CD4-positive, alpha-beta T cell treated with Interferon gamma for 1 hour (primary cell): ENCODE measurements around the gene ARHGEF5.
"Not testable (repeated sequence)": the region's sequence is repeated elsewhere in the genome, so short reads cannot be mapped to it uniquely, and the experiment has no call there.

ENCODE experiments used
- DNase-seq: peaks from one replicate; pipeline ENCODE4 v3.0.0-alpha.2; 2020

The ARHGEF5 gene

DNA sequence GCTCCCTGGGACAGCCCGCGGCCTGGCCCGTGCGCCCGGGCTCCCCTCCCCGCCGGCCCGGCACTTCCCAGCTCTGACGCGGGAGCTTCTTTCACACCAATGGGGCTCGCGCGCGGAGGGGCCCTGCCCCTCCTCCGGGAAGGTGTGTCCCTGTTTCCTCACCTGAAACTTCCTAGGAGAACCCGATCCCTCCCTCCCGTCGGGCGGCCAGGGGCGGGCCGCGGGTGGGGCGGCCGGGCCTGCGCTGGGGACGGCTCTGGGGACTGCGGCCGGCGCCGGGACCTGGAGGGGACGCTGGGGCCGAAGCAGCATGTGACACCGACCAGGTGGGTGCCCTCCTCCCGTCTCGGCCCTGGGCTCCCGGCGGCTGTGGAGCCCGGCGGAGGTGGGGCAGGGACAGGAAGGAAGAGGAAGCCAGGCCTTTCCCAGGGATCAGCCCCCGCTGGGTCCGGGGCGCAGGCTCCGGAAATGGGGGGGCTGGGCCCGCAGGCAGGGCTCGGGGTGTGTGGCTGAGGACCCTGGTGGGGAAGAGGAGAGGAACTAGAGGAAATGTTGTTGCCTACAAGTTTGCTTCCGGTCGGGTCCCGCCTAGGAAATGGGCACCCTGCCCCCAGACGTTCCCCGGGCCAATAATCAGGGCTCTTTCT is at the start of gene ARHGEF5:
Gene ARHGEF5, plus strand, starts transcription at position 227 of the 647 bp plus-strand sequence. CDS start 7,268 bp downstream, outside the sequence.
- DNase-seq, result not testable (repeated sequence)

DNA sequence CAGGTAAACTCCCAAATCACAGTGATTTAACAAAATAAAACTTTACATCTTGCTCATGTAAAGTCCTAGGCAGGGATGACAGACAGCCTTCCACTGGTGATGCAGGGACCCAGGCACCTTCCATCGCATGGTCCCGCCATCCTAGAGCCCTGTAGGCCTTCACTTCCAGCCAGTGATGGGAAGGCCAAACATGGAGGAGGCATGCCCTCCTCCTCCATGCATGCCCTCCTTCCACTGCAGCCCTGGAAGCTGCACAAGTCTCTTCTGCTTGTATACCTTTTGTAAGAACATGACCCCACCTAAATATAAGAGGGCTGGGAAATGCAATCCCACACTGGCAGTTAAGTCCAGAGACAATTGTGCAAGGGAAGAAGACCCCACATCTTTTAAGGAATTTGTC is 45.5 kb upstream of the ARHGEF5 start:
- not testable (repeated sequence) for DNase-seq

DNA sequence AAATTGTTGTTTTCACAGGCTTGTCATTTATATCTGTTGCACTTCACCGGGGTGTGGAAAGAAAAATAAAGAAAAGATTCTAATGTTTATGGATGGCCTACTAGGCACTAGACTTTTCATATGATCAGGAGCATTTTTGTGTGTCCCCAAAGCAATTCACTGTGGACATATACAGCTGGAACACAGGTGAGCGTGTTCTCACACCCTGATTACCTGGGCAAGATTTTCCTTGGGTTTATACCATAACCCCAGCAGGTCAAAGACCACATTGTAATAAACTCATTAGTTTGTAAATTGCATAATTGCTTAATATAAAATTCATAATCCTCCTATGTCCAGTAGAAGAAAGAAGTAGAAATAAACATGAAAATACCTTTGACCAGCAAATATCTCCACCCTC is 44.0 kb upstream of the ARHGEF5 start:
- not testable (repeated sequence) for DNase-seq

DNA sequence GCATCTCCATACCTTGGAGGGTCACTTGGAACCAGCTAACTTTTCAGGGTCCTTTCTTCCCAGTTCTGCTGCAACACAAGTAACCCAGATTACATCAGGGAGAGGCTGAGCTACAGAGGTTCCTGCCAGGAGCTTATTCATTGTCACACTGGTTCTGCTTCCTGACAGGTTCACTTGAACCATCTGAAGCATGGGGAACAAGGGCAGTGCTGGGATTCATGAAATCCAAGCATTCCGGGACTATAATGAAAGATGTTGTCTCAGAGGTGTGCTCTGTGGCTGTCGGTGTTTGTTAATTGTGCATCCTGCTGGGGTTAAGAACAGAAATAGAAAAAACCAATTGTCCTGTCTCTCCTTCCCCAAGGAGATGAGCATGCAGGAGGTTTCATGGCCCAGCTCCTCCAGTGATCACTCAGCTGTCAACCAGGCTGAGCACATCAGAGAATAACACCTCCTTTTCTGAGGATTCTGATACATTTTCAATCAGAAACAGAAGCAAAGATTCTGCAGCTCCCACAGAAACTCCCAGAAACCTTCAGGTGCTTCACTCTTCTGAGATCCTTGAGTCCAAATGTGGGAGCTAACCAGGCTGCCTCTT is 43.2 kb upstream of the ARHGEF5 start, which contains the start of gene OR2A1:
Gene OR2A1, plus strand, starts transcription at position 548 of the 598 bp plus-strand sequence. CDS start 5,706 bp downstream, outside the sequence.
- not testable (repeated sequence) for DNase-seq

DNA sequence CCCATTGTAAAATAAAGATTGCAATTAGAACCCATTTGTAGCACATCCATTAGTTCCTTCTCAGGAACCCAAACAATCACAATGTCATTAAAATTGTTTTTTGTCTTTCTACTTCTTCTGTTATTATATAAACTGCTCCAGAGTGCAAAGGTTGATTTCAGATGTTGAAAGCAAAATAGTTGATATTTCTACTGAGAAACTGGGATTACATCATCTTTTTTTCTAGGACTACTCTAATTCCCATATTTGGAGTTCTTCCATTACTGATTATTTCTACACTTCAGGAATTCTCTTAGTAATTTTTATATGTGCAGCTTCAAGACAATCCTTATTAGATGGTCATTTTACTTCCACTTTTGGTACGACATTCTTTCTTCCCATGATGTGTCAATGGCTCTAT is 37.7 kb upstream of the ARHGEF5 start:
- DNase-seq, result not testable (repeated sequence)

DNA sequence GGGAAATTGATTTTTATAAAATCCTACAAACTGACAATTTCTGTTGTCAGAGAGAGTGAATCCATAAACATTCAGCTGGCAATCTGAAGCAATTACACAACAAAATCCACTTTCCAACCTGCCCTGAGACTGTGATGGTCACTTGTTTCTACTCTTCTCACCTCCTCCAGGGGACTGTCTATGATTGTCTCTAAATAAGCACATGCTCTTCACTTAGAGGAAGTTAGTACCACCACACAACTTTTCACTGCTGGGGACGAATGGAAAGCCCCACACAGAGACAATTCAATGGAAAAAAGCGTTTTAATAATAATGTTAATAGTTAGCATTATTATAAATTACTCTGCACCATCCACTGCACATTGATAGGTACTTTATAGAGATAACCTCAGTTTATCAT is 35.7 kb upstream of the ARHGEF5 start:
- not testable (repeated sequence) for DNase-seq

DNA sequence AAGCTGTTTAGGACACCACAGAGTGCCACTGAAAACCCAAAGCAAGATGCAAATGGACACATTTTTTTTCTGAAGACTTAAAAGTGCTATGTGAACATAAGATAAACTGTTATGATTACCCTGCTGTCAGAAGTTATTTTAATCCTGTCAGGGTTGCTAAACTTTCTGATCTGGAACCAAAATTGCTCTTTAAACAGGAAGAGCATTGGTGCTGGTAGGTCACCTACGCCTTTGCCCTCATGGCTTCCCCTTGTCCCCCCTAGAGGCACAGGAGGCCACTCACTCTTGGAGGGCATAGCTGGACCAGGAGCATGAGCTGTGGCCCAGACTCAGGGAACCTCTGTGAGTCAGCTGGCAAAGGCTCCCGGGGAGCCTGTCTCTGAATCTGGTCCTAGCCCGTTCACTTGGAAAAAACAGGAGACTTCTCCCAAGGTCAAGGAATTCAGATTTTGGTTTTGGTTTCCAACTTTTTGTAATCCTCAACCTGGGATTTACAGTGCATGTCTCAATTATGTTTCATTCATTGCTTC is 33.5 kb upstream of the ARHGEF5 start:
- not testable (repeated sequence) for DNase-seq

DNA sequence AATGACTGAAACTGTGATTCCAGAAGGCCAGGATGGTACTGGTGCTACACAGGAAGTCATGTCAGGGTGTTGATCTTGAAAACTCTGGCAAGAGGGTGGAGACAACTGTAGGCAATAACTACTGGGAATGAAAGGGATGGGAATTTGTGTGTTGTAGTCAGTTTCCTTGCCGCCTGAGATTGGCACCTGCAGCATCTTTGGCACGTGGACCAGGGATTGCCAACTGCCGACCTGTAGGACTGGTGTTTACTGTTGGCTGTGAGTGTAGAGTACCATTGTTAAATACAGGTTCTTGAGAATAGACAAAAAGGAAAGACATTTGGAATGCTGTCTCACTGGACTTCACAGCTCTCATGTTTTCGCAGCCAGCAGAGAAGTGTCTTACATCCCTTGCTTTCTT is 31.8 kb upstream of the ARHGEF5 start:
- not testable (repeated sequence) for DNase-seq

DNA sequence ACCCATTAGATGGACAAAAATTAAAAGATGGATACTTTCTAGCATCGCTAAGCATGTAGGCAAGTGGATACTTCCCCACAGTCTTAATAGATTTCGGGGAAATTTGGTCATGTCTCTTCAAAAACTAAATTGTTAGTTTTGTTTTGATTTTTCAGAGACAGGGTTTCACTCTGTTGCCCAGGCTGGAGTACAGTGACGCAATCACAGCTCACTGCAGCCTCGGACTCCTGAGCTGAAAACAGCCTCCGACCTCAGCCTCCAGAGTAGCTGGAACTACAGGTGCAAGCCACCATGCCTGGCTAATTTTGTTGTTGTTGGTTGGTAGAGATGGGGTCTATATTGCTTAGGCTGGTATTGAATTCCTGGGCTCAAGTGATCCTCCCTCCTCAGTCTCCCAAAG is 29.3 kb upstream of the ARHGEF5 start:
- not testable (repeated sequence) for DNase-seq

DNA sequence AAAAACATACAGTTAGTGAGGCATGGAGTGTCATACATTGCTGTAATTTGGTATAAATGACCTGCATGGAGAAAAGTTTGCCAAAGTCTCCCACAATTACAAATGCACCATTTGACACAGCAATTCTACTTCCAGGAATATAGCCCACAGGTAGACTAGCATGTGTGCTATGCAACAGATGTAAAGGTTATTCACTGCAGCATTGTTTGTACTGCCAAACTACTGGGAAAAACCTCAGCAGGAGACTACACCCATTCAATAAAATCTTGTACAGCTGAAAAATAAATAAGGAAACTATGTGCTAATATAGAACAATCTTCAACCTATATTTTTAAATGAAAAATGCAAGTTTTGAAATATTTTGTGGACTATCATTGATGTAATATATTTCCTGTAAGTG is 25.2 kb upstream of the ARHGEF5 start:
- not testable (repeated sequence) for DNase-seq

DNA sequence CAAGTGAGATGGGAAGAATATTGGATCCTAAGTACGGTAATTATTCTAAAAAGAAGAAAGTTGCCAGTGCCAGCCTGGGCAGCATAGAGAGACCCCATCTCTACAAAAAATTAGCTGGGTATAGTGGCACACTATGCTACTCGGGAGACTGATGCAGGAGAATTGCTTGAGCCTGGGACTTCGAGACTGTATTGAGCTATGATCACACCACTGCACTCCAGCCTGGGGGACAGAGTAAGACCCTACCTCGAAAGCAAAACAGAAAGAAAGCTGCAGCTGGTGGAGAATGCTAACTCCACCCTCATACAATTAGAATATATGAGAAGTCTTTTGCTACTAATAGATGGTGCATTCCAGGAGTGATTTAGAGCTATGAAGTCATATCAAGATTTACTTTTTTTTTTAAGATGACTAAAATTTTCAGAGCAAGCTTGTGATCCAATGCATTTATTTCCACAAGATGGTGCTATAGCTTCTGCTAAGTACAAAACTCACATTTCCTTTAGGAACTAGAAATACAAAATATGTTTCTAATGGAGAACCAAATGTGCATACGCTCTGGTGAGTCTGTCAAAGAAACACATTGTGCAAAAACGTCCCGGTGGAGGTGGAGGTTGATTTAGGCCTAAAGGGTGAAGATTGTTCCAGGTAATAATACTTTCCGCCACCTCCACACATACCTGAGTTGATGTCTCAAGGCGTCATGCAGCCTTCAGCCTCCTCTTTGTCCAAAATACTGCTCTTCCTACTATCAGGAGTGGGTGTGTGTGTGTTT is 23.8 kb upstream of the ARHGEF5 start:
- not testable (repeated sequence) for DNase-seq

DNA sequence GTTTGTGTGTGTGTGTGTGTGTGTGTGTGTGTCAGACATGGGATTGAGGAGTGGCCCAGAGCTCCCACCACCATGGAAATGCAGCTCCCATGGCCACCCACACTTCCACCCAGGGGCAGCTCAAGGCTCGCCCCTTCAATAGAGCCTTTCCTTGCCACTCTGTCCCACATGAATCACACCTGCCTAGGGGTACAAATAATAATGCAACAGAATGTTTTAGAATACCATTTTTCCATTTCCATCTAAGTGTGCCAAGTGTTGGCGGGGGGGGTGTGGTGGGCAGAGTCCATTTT is 23.3 kb upstream of the ARHGEF5 start:
- DNase-seq, result not testable (repeated sequence)

DNA sequence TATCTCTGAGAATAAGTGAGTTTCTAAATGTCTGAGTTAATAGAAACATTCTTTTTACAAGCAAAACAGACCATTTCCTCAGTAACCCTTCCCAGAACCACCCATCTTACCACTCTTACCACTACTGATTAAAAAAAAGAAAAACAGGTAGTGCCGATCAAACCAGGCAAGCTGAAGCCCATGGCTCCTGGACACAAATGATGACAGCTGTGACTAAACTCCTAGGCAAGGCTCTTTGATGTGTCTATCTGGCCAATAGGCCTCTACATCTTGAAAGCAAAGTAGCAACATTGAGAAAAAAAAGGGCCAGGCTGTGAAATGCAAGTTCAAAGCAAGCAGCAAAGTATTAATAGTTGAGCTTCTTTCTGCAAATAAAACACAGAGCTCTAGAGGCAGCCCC is 6.6 kb upstream of the ARHGEF5 start:
- not testable (repeated sequence) for DNase-seq

DNA sequence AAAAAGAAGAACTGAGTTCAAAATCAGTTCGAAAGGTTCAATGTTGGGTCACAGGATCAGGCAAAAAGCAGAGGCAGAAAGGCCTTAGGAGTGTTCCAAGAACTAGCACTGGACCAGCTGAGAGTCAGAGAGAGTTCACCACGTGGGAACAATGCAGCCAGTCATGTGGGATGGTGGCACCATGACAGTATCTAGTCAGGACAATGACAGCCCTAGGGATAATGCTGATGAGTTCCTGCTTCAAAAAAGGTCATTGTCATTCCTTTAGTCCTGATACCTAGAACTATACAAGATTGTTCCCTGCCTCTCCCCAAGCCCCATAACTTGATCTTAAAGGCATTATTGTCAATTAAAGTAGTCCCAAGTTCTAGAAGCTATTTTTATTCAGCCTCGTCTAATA is 3.5 kb upstream of the ARHGEF5 start:
- DNase-seq, result not testable (repeated sequence)

DNA sequence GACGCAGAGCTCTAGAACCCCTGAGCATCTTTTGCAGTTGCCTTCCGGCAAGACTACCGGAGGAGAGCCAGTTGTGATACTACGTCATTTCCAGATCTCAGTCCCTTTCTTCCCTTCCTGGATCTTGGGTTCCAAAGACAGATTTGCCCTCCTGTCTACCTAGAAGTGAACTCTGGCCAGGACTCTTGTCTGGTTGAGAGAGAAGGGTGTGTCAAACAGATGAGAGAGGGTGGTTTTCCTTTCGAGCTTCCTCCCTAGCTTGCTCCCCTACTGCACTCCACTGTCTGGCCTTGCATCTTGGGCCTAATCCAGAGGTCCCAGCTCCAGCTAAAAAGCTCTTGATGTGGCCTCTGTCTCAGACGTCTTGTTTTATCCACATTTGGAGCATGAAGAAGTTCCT is 983 bp downstream of the ARHGEF5 start:
- DNase-seq, result not testable (repeated sequence)

DNA sequence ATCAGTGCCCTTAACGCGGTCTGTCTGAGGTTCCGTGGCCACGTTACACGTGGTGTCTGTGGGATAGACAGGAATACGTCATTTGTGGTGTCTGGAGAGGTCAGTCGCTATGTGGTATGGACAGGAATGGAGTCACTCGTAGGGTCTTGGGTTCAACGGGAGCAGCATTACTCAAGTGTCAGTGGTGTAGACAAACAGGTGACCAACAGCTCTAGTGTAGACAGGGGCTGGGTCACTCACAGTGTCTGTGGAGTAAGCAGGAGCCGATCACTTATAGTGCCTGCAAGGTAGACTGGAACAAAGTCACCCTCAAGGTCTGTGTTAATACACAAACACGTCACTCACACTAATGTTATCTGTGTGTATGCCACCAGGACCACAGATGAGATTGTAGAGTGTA is 1.7 kb downstream of the ARHGEF5 start:
- DNase-seq, result not testable (repeated sequence)

DNA sequence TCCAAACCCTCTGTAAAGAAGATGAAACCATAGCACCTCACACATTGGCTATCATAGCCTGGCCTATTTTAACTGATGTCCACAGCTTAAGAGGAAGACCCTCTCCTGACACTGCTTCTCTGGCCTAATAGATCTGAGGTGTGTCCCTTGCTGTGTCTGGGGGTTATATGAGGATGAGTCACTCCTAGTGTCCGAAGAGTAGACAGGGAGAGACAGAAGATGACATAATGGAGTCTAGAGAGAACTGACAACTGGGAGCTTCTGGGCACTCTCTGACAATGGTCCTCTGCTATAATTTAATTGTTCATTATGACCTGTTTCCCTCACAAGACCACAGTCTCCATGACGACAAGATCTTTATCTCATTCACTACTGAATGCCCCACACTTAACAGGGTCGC is 6.9 kb downstream of the ARHGEF5 start:
- DNase-seq, result not testable (repeated sequence)

DNA sequence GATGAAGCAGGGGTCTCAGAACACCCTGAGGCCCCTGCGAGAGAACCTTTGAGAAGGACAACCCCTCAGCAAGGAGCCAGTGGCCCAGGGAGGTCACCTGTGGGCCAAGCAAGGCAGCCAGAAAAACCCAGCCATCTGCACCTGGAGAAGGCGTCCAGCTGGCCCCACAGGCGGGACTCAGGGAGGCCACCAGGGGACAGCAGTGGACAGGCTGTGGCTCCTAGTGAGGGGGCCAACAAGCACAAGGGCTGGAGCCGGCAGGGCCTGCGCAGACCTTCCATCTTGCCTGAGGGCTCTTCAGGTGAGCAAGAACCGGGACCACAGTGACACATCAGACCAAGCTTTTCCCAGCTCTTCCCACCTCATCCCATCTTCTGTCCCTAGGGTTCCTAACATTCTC is 10.3 kb downstream of the ARHGEF5 start:
- not testable (repeated sequence) for DNase-seq

DNA sequence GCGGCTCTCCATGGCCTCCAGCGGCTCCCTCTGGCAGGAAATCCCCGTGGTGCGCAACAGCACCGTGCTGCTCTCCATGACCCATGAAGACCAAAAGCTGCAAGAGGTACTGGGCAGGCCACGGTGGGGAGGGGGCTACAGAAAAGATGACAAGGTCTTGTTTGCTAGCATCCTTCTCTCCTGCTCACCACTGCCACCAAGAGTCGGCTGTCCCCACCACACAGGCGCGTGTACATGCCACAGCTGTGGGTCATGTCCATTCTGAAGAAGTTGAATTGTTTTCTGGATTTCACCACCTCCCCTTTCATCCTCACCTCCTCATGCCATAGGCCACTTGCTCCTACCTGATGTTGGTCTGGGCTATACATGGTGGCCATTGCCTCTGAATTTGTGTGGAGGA is 12.0 kb downstream of the ARHGEF5 start:
- DNase-seq, result not testable (repeated sequence)

DNA sequence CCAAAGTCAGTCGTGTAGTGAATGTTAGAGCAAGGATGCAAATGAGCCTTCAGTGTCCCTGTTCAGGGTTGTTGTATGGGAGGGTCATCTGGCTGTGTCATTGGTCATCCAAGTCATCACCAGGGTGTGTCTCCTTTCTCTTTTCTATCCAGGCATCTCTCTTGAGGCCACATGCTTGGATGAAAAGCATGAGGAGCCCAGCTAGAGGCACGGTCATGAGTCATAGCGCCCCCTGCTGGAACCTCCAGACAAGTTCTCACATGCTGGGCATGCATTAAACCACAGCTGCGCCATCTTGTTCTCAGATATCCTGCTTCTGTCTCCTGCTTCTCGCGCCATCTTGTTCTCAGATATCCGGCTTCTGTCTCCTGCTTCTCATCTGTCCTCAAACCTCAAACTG is 14.0 kb downstream of the ARHGEF5 start:
- DNase-seq, result not testable (repeated sequence)

DNA sequence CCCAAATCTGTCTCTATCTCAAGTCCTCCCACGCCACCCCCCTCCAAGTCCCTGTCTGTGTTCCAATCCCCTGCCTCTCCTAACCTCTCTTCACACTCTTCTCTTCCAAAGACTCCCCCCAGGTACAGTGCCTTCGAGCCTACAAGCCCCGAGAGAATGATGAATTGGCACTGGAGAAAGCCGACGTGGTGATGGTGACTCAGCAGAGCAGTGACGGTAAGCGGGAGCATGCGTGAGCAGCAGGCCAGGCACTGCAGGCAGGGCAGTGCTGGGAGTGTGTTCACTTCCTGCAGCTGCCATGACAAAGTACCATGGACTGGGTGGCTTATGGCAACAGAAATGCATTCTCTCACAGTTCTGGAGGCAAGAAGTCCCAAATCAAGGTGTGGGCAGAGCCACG is 23.4 kb downstream of the ARHGEF5 start:
- no peak for DNase-seq

DNA sequence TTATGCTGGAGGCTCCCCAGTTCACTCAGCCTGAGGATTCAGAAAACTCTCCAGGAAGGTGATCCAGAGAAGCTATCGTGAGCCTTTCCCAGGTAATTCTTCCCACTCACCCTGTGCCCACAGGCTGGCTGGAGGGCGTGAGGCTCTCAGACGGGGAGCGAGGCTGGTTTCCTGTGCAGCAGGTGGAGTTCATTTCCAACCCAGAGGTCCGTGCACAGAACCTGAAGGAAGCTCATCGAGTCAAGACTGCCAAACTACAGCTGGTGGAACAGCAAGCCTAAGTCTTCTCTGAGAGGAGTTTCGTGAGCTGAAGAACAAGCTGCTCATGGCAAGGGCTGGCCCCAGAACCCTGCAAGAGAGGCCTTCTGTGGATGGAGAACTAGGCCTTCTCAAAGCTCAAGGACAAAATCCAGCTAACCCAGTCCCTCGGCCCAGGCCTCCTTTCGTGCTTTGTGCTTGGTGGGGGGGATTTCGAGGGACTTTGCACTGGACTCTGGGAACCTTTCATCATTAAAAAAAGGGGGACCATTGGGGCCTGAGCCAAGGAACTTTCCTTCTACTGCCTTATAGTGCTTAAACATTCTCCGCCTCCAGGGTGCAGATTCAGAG is 24.7 kb downstream of the ARHGEF5 start:
- no peak for DNase-seq

DNA sequence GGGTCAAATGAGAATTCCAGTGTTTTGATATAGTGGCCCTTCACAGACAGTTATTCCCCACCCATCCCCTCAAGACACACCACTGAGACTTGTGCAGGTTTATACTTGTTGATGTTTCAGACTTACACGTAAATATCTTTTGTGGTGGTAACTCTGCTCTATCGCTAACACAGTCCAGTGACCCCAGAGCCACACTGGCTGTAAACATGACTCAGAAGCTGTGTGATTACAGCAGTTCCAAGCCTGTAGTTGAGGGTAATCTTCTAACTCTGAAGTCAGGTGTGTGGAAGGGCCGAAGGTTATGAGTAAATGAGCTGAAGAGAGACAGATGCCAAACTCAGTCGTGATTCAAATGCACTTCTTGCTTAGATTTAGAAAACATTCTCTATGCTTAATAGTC is 28.9 kb downstream of the ARHGEF5 start:
- no peak for DNase-seq
